NCI-H2227 (cell line): ENCODE data around the gene HELZ2.
A peak's percentile ranks its signal among the peaks of the same experiment; 100 is the strongest.

Experiments
- DNase-seq: peaks from one replicate; lab custom pipeline; 2025; ENCODE audit not compliant: unreplicated experiment; lab: John Stamatoyannopoulos, UW

HELZ2 gene

DNA sequence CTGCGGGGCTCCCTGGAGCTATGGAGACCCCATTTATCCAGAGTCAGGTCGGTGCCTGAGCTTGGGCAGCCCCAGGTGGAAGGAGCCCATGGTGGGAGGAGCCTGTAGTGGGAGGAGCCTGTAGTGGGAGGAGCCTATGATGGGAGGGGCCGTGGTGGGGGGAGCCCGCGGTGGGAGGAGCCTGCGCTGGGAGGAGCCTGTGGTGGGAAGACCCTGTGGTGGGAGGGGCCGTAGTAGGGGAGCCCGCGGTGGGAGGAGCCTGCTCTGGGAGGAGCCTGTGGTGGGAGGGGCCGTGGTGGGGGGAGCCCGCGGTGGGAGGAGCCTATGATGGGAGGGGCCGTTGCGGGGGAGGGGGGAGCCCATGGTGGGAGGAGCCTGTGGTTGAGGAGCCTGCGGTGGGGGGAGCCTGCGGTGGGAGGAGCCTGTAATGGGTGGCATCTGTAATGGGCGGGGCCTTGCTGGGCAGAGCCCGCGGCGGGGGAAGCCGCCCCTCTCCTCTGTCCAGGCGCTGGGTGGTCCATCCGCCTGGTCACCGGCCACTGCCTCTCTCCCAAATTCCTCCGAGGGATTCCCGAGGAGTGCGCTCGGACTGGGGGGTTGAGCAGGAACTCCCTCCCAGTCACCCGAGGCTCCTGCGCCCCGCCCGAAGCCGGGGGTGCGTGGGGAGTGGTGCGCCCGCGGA is 20.6 kb downstream of the HELZ2 start:
- peak; percentile 89 for DNase-seq

DNA sequence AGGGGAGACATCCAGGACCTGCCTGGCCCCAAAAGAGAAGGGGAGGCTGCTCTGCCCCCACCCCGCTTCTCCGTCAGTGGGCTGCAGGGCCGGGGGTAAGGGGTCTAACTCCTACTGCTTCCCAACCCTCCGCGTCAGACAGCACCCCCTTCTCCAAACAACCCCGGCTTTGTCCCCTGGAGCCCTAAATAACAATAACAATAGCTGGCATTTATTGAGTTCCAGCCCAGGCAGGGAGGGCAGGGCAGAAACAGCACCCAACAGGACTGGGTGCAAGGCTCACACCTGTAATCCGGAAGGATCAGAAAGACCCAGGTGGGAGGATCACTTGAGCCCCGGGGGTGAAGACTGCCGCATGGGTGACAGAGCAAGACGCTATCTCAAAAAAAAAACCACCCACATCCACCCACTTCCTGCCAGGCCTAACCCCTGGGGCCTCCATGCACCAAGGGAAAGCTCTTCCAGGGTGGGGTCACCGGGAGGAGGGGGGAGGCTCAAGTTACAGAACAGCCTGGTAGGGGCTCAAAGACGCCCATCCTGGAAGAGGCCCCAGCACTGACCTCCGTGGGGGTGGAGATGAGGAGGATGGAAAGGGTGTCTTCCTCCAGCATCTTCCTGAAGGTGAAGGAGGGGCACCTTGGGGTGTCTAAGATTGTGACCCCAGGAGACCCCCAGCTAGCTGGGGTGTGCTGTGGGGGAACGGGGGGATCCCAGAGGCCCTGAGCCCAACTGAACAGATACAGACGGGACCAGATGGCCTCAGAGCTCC is 21.4 kb downstream of the HELZ2 start:
- no peak for DNase-seq

DNA sequence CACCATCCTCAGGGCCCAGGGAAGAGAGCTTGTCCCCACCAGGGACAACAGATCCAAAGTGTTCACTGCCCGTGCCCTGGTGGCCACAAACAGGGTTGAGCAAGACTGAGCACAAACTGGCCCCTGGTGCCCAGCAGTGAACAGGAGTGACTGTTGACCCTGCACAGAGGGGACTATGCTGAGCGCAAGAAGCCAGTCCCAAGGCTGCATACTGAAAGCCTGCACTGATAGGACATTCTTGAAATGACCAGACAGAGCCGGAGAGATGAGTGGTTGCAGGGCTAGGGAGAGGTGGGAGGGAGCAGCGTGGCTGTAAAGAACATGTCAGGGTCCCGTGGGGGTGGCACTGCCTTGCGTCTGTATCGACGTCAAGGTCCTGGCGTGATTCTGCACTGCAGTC is 23.0 kb downstream of the HELZ2 start:
- DNase-seq, result no peak

DNA sequence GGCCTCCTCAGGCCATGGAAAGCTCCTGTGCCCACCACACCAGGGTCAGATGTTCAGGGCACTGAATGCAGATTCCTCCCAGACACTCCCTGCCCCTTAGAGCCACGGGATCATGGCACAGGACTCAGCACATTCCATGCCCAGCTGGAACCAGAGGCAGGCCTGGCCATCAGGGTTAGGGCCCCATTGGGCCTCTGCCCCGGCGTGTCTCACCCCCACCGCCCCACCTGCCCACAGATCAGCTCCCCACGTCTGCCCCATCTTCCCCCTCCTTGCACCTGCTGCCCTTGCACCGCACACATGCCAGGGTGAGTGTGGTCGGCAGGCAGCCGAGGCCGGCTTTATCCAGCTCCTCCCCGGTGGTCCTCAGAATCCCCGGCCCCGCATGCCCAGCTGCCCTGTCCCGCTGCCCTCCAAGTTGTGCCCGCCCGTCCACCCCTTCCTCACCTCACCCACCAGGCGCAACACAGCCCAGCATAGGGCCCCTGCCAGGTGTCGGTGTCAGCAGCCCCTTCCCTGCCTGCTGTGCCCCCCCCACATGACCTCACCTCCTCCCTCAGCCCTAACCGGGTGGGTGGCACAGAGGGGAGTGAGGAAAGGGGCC is 24.3 kb downstream of the HELZ2 start:
- no peak for DNase-seq

DNA sequence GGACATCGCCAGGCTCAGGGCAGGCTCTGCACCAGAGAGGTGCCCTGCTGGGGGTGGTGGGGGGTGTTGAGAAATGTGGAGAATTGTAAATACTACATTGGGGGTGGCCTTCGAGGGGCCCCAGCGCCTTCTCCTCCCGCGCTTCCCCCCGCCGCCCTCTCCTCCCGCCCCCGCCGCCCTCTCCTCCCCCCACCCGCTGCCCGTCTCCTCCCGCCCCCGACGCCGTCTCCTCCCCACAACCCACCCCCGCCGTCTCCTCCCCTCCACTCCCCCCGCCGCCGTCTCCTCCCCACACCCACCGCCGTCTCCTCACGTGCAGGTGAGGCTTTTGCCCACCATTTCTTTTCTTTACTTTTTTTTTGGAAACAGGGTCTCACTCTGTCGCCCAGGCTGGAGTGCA is 25.0 kb downstream of the HELZ2 start:
- DNase-seq, result no peak

DNA sequence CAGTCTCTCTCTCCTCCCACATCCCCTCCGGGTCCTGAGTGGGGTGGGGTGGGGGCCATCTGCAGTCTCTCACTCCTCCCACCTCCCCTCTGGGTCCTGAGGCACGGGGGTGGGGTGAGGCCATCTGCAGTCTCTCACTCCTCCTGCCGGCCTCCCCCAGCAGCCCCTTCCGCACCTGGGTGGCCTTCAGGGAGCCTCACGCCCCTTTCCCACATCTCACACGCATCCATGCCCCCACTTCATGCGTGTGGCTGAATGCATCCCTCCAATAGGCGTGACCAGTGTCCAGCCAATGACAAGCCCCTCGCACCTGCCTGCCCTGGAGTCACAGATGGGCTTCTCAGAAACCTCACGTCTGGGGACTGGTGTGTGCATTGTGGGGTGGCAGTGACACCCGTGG is 25.5 kb downstream of the HELZ2 start:
- no peak for DNase-seq

DNA sequence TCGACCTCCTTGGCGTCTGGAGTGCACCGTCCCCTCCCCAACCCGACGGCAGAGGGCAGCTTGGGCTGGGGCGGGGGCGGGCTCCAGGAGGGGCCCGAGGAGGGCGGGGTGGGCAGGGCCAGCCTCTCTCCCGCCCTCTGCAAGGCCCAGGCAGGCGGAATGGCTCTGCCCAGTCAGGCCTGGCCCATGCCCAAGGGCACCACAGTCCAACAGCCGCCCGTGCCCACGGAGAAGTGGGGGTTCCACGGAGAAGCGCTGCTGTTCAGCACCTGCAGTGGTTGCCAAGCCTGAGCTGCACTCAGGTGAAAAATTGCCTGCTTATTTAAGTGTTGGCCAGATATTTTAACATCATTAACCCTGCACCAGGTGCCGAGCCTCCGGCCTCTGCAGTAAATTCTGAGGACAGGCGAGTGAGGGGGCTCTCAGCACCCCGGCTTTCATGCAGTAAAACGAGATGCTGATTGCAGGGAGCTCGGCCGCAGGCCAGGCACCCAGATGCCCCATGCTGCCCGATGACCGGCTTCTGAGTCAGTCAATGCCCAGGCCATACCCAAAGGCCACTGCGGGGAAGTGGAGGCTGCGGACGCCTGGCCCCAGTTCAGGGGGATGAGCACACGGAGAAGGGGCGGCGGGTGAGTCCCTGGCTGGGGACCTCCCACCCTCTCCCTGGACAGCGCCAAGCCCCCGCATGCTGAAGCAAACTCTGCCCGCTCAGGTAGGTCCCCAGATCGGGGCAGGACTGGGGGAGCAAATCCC is 26.1 kb downstream of the HELZ2 start, which contains the start of gene SRMS:
Gene SRMS, minus strand, starts transcription at position 25 of the 756 bp plus-strand sequence. CDS start 286 bp downstream, outside the sequence.
- no peak for DNase-seq

DNA sequence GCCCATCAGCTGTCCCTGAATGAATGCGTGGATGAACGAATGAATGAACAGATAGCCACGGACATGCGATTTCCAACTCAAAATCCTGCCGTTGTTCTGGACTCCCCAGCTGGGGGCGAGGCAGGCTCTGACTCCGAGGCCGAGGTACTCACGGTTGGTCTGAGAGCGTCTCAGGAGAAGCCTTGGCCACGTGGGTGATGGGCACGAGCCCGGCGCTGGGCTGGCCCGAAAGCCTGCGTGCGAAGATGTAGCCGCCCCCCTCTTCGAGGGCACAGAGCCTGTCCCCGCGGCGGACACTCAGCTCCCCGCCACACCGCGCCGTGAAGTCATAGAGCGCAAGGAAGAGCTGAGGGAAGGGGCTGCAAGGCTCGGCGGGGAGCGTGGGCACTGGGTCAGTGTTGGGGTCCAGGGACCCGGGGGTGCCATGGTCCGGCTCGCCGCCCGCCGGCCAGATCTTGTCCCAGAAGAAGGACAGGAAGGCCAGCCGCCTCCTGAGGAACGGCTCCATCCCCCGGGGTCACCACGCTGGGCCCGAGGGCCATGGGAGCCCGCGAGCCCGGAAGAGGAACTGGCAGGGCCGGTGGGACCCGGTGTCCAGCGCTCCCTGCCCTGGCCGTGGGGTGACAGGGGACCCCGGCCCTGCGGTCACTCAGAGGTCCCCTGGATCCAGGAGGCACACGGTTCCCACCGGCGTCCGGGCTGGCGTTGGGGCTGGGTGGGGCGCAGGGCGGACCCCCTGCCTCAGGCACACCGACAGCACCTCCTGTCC is 26.9 kb downstream of the HELZ2 start:
- DNase-seq, result no peak

DNA sequence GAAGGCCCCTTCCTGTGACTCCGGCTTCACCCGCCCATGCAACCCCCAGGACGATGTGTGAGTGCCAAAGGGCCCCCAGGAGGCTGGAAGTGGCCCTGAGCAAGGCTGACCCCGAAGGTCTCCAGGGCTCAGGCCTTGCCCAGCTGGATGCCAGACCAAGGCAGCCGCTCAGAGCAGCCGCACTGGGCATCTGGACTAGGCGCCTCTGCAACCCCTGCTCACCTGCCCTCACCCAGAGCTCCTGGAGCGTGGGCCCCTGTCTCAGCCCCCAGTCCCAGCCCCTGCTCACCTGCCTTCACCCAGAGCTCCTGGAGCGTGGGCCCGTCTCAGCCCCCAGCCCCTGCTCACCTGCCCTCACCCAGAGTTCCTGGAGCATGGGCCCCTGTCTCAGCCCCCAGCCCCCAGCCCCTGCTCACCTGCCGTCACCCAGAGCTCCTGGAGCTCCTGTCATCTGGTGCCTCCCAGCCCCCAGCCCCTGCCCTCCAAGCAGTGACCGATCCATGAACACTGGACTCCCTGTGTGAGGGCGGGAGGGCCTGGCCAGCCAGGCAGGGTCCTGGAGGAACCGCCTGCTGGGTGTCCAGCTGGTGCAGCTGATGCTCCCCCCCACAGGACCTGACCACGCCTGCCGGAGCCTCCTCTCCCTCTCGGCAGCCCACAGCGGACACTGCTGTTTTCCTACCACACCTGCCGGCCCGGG is 27.6 kb downstream of the HELZ2 start:
- no peak for DNase-seq

DNA sequence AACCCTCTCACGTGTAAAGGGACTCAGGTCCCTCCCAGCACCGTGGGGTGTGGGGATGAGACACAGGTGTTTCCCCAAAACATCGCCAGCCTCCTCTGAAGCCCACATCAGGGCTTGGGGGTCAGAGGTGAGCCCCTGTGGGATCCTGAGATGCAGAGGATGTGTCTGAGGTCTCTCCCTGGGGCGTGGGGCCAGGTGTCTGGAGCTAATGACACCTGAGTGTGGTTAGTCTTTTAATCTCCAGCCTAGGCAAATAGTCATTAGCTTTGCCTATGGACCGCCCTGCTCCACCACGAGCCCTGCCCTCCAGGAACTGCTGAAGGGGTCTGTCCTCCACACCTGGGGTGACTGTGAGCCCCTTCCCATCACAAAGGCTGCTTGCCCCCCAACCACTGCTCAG is 28.2 kb downstream of the HELZ2 start:
- DNase-seq, result no peak

DNA sequence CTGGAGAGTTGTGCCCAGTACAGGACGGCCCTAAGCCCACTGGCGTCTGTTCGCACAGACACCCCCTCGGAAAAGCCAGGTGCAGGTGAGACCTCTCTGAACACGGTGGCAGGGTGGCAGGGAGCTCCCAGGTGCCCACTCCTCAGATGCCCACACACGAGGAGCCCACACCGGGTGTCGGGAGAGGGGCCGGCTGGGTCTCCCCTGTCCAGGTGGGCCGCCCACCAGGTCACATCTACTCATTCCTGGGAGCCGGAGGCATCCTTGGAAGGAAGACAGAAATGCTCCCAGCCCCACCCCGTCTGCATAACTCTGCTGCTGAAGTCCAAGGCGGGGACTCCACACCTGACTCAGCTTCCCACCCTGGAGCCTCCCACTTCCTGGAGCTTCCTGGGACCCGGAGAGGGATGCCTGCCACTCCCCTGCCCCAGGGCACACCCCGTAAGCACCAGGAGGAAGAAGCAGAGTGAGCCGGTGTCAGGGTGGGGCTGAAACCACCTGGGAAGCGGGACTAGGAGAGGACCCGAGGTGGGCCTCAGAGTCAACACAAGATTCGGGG is 29.0 kb downstream of the HELZ2 start:
- DNase-seq, result no peak

DNA sequence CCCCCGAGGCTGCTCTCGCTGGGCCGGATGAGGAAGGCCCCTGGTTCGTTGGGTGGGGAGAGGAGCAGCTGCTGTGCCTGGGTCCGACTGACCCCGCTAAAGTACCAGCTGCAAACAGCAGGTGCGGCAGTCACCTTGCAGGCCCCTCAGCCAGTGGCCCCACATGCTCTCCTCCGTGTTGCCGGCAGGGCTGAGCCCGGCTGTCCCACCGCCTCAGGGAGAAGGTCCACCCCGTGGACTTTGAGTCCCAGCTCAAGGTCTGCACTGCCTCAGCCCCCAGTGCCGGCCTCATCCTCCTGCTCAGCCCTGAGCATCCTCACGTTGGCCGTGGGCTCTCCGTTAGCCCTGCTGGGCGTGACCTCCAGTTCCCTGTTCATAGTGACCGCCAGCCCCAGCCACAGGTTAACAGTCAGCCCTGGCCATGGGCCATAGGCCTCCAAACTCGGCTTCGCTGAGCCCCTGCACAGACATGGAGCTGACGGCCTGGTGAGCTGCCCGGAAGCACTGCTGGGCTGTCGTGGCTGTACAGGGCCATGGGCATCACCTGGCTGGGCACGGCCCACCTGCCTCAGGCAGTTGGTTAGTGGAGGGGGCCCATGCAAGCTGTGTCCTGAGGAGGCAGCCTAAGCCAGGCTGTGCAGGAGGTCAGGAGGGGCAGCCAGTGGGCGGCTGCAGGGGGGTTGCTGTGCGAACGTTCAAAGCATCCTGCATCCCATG is 29.6 kb downstream of the HELZ2 start:
- DNase-seq, result no peak

DNA sequence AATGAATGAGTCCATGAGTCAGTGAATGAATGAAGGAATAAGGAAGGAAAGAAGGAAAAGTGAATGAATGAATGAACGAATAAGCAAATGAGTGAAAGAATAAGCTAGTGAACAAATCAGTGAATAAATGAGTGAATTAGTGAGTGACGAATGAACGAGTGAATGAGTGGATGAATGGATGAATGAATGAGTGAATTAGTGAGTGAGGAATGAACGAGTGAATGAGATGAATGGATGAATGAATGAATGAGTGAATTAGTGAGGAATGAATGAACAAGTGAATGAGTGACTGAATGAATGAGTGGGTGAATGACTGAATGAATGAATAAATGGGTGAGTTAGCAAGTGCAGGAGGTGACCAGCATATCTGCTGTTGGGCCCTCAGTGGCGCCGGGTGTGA is 30.3 kb downstream of the HELZ2 start:
- DNase-seq, result no peak

DNA sequence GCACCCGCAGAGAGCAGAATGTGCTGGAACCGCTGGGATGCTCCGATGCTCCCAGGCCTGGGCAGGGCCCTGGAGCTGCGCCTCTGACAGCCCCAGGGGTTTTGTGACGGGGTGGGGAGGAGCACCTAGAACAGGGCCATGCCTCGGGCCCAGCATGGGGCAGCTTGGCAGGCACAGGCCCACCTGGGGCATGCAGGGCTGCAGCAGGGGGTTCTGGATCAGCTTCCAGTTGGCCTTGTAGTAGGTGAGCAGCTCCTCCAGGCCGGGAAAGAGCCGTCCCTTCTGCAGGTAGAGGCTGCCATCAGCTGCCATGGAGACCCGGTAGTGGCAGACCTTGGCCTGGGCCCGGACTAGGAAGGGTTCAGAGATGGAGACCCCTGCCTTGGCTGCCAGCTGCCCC is 30.9 kb downstream of the HELZ2 start:
- DNase-seq, result no peak

DNA sequence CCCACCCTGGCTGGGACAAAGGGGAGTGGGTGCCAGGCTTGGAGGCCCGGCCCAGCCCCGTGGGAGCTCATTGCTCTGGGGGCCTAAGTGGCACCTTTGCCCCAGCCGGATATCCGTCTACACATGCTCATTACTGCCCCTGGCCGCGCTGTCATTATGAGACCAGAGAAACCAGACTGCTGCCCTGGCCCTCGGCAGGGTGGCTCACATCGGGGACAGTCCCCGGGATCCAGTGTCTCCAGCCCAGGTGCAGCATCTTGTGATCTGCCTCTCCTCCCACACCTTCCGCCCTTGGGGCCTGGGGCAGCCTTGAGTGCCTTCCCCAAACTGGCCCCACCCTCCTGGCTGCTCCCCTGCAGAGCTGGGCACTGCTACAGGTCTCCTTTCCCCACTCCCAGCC is 31.3 kb downstream of the HELZ2 start:
- DNase-seq, result no peak

DNA sequence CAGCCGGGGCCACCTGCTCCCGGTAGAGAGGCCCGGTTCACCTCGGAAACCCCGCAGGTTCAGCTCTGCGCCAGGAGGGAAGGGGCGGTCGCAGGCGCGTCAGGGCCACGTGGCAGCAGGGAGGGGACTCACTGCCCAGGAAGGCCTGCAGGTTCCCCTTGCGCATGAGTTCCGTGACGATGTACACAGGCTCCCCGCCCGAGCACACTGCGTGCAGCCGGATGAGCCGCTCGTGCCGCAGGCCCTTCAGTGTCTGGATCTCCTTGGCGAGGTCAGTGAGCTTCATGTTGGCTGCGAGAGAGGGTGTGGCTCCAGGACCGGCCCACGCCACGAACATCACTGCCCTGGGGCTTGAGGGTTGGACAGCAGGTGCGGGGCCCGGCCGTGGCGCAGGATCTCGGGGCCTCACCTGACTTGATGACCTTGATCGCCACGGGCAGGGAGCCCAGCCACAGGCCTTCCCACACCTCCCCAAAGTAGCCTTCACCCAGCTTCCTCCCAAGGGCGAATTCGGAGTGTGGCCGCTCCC is 31.9 kb downstream of the HELZ2 start:
- DNase-seq, result no peak

DNA sequence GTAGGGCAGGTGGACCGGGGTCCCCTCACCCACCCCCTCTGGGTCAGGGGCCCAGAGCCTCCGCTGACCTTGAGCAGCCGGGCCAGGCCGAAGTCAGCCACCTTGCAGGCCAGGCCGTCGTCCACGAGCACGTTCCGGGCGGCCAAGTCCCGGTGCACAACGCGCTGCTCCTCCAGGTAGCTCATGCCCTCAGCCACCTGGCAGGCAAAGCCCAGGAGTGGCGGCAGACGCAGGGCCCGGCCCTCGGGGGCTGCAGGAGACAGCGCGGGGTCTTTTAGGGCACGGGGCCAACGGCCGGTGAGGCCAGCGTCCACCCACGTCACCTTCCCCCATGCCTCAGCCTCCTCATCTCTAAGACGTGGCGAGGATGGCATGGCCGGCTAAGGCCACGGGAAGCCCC is 32.7 kb downstream of the HELZ2 start:
- no peak for DNase-seq

DNA sequence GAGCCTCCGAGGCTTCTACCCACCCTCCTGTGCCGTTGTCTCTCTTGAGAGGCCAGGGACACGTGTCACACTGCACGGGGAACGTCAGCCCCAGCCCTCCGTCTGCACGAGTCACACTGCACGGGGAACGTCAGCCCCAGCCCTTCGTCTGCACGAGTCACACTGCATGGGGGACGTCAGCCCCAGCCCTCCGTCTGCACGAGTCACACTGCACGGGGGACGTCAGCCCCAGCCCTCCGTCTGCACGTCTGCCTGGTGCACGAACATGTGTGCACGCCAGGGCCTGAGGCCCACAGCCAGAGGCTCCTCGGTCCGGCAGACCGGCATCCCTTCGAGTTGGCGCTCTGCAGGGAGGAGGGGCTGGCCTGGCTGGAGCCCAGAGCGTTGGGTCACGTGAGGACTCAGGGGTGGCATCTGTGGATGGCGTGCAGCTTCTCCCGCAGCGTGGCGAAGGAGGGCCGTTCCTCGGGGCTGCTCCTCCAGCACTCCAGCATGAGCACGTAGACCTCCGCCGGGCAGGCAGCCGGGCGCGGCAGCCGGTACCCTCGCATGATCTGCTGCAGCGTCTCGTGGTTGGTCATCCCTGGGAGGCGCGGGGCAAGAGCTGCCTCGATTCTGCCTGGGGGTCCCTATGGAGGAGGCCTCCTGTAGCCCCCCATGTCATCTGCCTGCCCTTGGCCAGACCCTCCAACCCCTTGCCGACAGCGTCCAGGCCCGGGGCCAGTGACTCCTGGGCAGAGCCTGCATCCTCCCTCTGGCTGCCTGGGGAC is 33.4 kb downstream of the HELZ2 start:
- no peak for DNase-seq
